ENCODE data around the gene CTDSP2. TPM values are rescaled to one million over a fixed set of nuclear protein-coding genes. Genes with fewer than 3 reads are reported as not detected.

Gene CTDSP2
- polyA plus RNA-seq, 2 of the 4 experiments (the other 2 are of a cell fraction): 31.3 to 87.7 TPM

- TF ChIP-seq PBX3 (IDR thresholded peaks at IDR 0.05) (peak; percentile 45; the same call in 1 of the 2 replicates), TFCP2L1 (CRISPR knock-in tag; IDR thresholded peaks at IDR 0.05) (no peak), MAZ (IDR thresholded peaks at IDR 0.05; ENCODE audit: borderline replicate concordance, low read depth, low read length) (no peak), MAX (IDR thresholded peaks at IDR 0.05) (peak; percentile 95), RARB (CRISPR knock-in tag; IDR thresholded peaks at IDR 0.05) (no peak), HES2 (IDR thresholded peaks at IDR 0.05) (no peak), CTCF (IDR thresholded peaks at IDR 0.05) (peak; percentile 88), ZSCAN20 (CRISPR knock-in tag; IDR thresholded peaks at IDR 0.05) (no peak), SMC3 (IDR thresholded peaks at IDR 0.05) (peak; percentile 45), RCOR1 (IDR thresholded peaks at IDR 0.05; ENCODE audit: low read depth, low read length) (no peak), KDM1A (IDR thresholded peaks at IDR 0.05; ENCODE audit: low read depth) (no peak), FOSL2 (IDR thresholded peaks at IDR 0.05) (no peak), FOSL2 (CRISPR knock-in tag; IDR thresholded peaks at IDR 0.05) (no peak), HEYL (CRISPR knock-in tag; IDR thresholded peaks at IDR 0.05) (no peak), HDAC2 (IDR thresholded peaks at IDR 0.05) (no peak), CBX2 (IDR thresholded peaks at IDR 0.05; ENCODE audit: borderline replicate concordance, low read depth) (no peak), CEBPB (IDR thresholded peaks at IDR 0.05) (peak; percentile 81 to 94; a peak in 3 of 4 replicates), FOSB (CRISPR knock-in tag; IDR thresholded peaks at IDR 0.05) (no peak), E2F6 (IDR thresholded peaks at IDR 0.05; ENCODE audit: borderline replicate concordance, low read depth) (no peak; the same call in 1 of the 2 replicates), BHLHE40 (IDR thresholded peaks at IDR 0.05; ENCODE audit: low read depth, low read length) (no peak), MYC (IDR thresholded peaks at IDR 0.05; ENCODE audit: borderline replicate concordance, low read length) (peak; percentile 77; the same call in 1 of the 2 replicates), CHD4 (IDR thresholded peaks at IDR 0.05; ENCODE audit: borderline replicate concordance) (no peak), FOXS1 (CRISPR knock-in tag; IDR thresholded peaks at IDR 0.05) (0 out of 2 replicates have a peak, but pooled peaks have one; percentile 12), REST (IDR thresholded peaks at IDR 0.05) (no peak), EP300 (IDR thresholded peaks at IDR 0.05) (no peak), JUNB (IDR thresholded peaks at IDR 0.05) (no peak), HOXA7 (CRISPR knock-in tag; IDR thresholded peaks at IDR 0.05) (no peak), POLR2AphosphoS2 (conservative IDR thresholded peaks at IDR 0.05; ENCODE audit: low read length) (no peak), EHMT2 (IDR thresholded peaks at IDR 0.05; ENCODE audit: low read depth) (no peak), SREBF2 (IDR thresholded peaks at IDR 0.05) (no peak), GATA3 (IDR thresholded peaks at IDR 0.05; ENCODE audit: borderline replicate concordance) (peak; percentile 50; the same call in 1 of the 2 replicates), HMGXB4 (CRISPR knock-in tag; IDR thresholded peaks at IDR 0.05; ENCODE audit: borderline replicate concordance) (no peak), POLR2A (IDR thresholded peaks at IDR 0.05; ENCODE audit: low read length) (peak; percentile 83)
Observed at GRCh38 chr12:57782608-57783465, 63.7 kb downstream of the CTDSP2 start, which contains the start of gene TSFM (continued).
